Astrocyte (in vitro differentiated cells and primary cell): ENCODE data around the gene SPAG7.

Source experiments
- CTCF ChIP-seq: IDR thresholded peaks from 2 replicates; pipeline ENCODE4 v1.5.1; 2011; ENCODE audit warnings: low read depth, mild to moderate bottlenecking, inconsistent platforms, low read length, moderate library complexity; ENCODE audit not compliant: insufficient read depth
- EZH2 ChIP-seq: IDR thresholded peaks from 2 replicates; pipeline ENCODE4 v1.6.1; 2012; ENCODE audit warnings: mild to moderate bottlenecking, low read length, inconsistent platforms; ENCODE audit not compliant: insufficient read depth

DNA sequence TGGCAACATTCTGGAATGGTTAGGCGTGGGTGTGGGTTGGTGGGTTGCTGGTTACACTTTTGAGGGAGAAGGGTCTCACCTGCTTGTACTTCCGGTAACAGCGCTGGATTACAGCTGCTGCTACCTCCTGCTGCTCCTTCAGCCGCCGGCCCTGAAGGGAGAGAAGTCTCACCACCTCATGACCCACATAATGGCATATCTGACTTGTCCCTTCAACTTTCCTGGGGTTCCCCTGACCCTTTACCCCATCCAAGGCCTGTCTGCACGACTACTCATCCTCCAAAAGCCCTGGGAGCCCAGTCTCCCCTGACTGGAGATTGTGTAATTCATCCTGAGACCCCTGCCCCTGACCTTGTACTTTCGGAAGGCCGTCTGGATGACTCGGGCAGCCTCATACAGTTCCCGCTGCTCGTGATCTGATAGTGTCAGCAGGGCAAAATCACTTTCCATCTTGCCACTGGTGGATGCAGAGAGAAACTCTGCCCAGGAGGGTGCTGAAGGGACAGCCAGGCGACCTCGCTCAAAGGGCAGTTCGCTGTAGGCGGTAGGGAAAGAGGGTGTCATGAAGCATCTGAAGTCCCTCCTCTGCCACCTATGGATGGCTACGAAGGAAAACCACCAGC, 2.0 kb upstream of the SPAG7 start:
- no peak for TF ChIP-seq CTCF
- no peak for TF ChIP-seq EZH2
